NB4 (cell line): ENCODE data around the gene ACSM6.

ENCODE experiments used
- CTCF ChIP-seq: IDR thresholded peaks from one replicate; pipeline ENCODE4 v1.5.1; 2012; ENCODE audit warnings: low read depth, low read length
- MAX ChIP-seq: IDR thresholded peaks from 2 replicates; pipeline ENCODE4 v1.6.1; 2011; ENCODE audit warnings: low read depth, low read length

GRCh38 chr10:95273393-95274312, 79.6 kb downstream of the ACSM6 start:
- TF ChIP-seq CTCF (no peak), MAX (no peak)
